Lung (tissue), 12 donors: ENCODE data around the gene ZNF853. TPM values are rescaled to one million over a fixed set of nuclear protein-coding genes. Genes with fewer than 3 reads are reported as not detected.

Source experiments
- ATAC-seq: fragments of 200-7000 bp; cut with Tn5 transposase; one replicate; pipeline ENCODE4 v1.9.1; 2020; ENCODE audit warnings: moderate number of reproducible peaks; ENCODE audit not compliant: insufficient read depth, low FRiP score
- DNase-seq, 3 donors: peaks; one replicate each; pipeline ENCODE4 v3.0.0-alpha.2; 2013 to 2017
- H3K27ac ChIP-seq, 2 donors: one replicate each; pipeline ENCODE4 v1.5.1; 2013; ENCODE audit warnings: mild to moderate bottlenecking in 2 of 2, moderate library complexity in 2 of 2, control low read depth in 1 of 2, inconsistent platforms in 1 of 2, low read depth in 1 of 2, low read length in 1 of 2
- H3K27me3 ChIP-seq, 3 donors: one replicate each; pipeline ENCODE4 v1.5.1; 2013; ENCODE audit warnings: low read length in 2 of 3; ENCODE audit not compliant: control insufficient read depth in 3 of 3, insufficient read depth in 3 of 3
- H3K36me3 ChIP-seq, 4 donors: one replicate each; pipeline ENCODE4 v1.5.1; 2013; ENCODE audit warnings: low read length in 4 of 4, mild to moderate bottlenecking in 1 of 4, moderate library complexity in 1 of 4; ENCODE audit not compliant: control insufficient read depth in 4 of 4, insufficient read depth in 4 of 4
- H3K4me1 ChIP-seq, 5 donors: one replicate each; pipeline ENCODE4 v1.5.1; 2013; ENCODE audit warnings: low read length in 5 of 5, mild to moderate bottlenecking in 2 of 5, moderate library complexity in 1 of 5; ENCODE audit not compliant: control insufficient read depth in 5 of 5, insufficient read depth in 5 of 5
- H3K4me3 ChIP-seq: one replicate; pipeline ENCODE4 v1.5.1; 2013; ENCODE audit warnings: mild to moderate bottlenecking, control low read depth, moderate library complexity
- H3K9ac ChIP-seq, 2 donors: one replicate each; pipeline ENCODE4 v1.5.1; 2013; ENCODE audit warnings: low read length in 2 of 2, control low read depth in 1 of 2; ENCODE audit not compliant: insufficient read depth in 1 of 2
- H3K9me3 ChIP-seq, 4 donors: one replicate each; pipeline ENCODE4 v1.5.1; 2013; ENCODE audit warnings: low read length in 3 of 4, mild to moderate bottlenecking in 1 of 4, moderate library complexity in 1 of 4; ENCODE audit not compliant: control insufficient read depth in 4 of 4, insufficient read depth in 3 of 4
- WGBS, 2 donors: extraction: QIAGEN DNeasy Blood & Tissue Kit; methylation state at CpG; one replicate each; pipeline ENCODE4 v1.1.7; 2013; 5-methylcytosine and 5-hydroxymethylcytosine counted together
- polyA plus RNA-seq, 2 donors: library from polyadenylated mRNA; stranded (reverse); fragments of 200-250 nt; gene quantifications; one replicate each; pipeline ENCODE4 v1.2.1, GENCODE V29; 2013
- total RNA-seq, 2 donors: library from RNA; depleted of rRNA in 1 of 2; stranded (reverse); fragments of >200 nt in 1 of 2; gene quantifications; one replicate each; pipeline ENCODE4 v1.2.1, GENCODE V29; 2014 to 2021
- TF ChIP-seq, protein P1 (sequence below): IDR thresholded peaks from 2 replicates; pipeline ENCODE4 v1.5.1; 2012; ENCODE audit warnings: mild to moderate bottlenecking; ENCODE audit errors: control extremely low read depth, extremely low read depth
- donor health status: control.
- donor health status: control.
- donor health status: Bipolar disorder and iron deficiency.
- donor health status: healthy.
- donor health status: DM: yes; HTN: yes; CAD: no.

The ZNF853 gene
- total and polyA plus RNA-seq, 4 donors = 1.4 to 7.6 (median 3.8) TPM

GRCh38 chr7:6637544-6638229, 22.3 kb downstream of the ZNF853 start:
- peak overlapping the region; percentile 46 to 50 for H3K27ac ChIP-seq
- DNase-seq = peak; percentile 21 to 43 (median 30)

GRCh38 chr7:6639032-6639431, 23.6 kb downstream of the ZNF853 start:
- Histone ChIP-seq H3K27me3 (no peaks in the 10 kb centered on the region), H3K9ac (no peak overlapping the region), H3K27ac (no peak overlapping the region), H3K4me3 (no peak overlapping the region), H3K9me3 (no peaks in the 10 kb centered on the region), H3K36me3 (peaks cover 4 to 34% (median 19%) of the 10 kb centered on the region in 4 donors), H3K4me1 (peaks cover 0 to 18% (median 4%) of the 10 kb centered on the region in 5 donors)
- ATAC-seq (no peak), DNase-seq (no peak)
- 81 to 89% methylated on average over 4 of the region's 4 CpGs for WGBS, 2 donors
- TF ChIP-seq, protein P1, sequence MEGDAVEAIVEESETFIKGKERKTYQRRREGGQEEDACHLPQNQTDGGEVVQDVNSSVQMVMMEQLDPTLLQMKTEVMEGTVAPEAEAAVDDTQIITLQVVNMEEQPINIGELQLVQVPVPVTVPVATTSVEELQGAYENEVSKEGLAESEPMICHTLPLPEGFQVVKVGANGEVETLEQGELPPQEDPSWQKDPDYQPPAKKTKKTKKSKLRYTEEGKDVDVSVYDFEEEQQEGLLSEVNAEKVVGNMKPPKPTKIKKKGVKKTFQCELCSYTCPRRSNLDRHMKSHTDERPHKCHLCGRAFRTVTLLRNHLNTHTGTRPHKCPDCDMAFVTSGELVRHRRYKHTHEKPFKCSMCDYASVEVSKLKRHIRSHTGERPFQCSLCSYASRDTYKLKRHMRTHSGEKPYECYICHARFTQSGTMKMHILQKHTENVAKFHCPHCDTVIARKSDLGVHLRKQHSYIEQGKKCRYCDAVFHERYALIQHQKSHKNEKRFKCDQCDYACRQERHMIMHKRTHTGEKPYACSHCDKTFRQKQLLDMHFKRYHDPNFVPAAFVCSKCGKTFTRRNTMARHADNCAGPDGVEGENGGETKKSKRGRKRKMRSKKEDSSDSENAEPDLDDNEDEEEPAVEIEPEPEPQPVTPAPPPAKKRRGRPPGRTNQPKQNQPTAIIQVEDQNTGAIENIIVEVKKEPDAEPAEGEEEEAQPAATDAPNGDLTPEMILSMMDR = no peak

More at GRCh38 chr7:6637544-6638229, 22.3 kb downstream of the ZNF853 start:
- H3K9me3 ChIP-seq = no peaks in the 10 kb centered on the region
- no peaks in the 10 kb centered on the region for H3K27me3 ChIP-seq
- peaks cover 0 to 20% (median 12%) of the 10 kb centered on the region in 4 donors for H3K36me3 ChIP-seq
- TF ChIP-seq, protein P1 = no peak
- no peak for ATAC-seq
- peak overlapping the region in 1 of 2 donors; percentile 23 for H3K9ac ChIP-seq
- WGBS, 2 donors = 0 to 2% methylated on average over 40 to 60 of the region's 60 CpGs
- peak overlapping the region; percentile 82 for H3K4me3 ChIP-seq
- peaks cover 0 to 18% (median 4%) of the 10 kb centered on the region in 5 donors for H3K4me1 ChIP-seq

DNA sequence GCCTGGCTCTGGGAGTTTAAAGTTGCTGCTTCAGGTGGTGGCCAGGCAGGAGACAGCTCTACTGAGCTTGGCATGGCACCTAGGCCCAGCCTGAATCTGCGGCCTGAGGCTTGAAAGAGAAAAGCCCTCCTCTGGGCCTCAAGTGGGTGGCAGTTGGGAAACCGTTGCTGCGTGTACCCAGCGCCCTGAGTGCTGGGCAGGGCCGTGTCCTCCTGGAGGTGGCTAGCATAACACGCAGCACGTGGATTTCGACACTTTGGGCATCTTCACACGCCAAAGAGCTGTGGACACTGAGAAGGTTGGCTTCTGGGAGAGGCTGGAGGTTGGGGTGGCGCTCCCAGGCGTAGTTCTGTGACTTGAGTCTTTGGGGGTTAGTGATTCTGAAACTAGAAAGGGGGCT, 24.2 kb downstream of the ZNF853 start:
- H3K36me3 ChIP-seq = peaks cover 5 to 40% (median 22%) of the 10 kb centered on the region in 4 donors
- TF ChIP-seq, protein P1 = no peak
- H3K9ac ChIP-seq = no peak overlapping the region
- H3K27me3 ChIP-seq = no peaks in the 10 kb centered on the region
- H3K4me1 ChIP-seq = peaks cover 0 to 18% (median 4%) of the 10 kb centered on the region in 5 donors
- 78 to 86% methylated on average over 11 of the region's 11 CpGs for WGBS, 2 donors
- no peak overlapping the region for H3K27ac ChIP-seq
- H3K9me3 ChIP-seq = no peaks in the 10 kb centered on the region
- DNase-seq = no peak
- no peak for ATAC-seq
- no peak overlapping the region for H3K4me3 ChIP-seq
